Measurements from ENCODE around the gene ZP2.

- TF ChIP-seq CTCF (IDR thresholded peaks at IDR 0.05) (no peak), POLR2A (IDR thresholded peaks at IDR 0.05) (no peak)
Measured at GRCh38 chr16:21214086-21214485, 2.7 kb upstream of the ZP2 start.

All from testis (tissue), 2 donors.